T-helper 1 cell treated with Interleukin-12 subunit alpha and Interleukin-12 subunit beta and Interleukin-4 antibody, amounts not matched to agents 30 μg/mL and 1 μg/mL, for 36 hours (primary cell): ENCODE data around the gene MPPED2.

Experiments used
- H3K27ac Mint-ChIP-seq: one replicate; pipeline ENCODE4 v1.8.0; 2021; ENCODE audit warnings: mild to moderate bottlenecking, mixed read lengths
- H3K27me3 Mint-ChIP-seq: one replicate; pipeline ENCODE4 v1.8.0; 2021; ENCODE audit warnings: low read depth, mixed read lengths
- H3K36me3 Mint-ChIP-seq: one replicate; pipeline ENCODE4 v1.8.0; 2021; ENCODE audit warnings: low read depth, mixed read lengths
- H3K4me1 Mint-ChIP-seq: one replicate; pipeline ENCODE4 v1.8.0; 2021; ENCODE audit warnings: low read depth, mixed read lengths
- H3K4me3 Mint-ChIP-seq: one replicate; pipeline ENCODE4 v1.8.0; 2021; ENCODE audit warnings: mild to moderate bottlenecking, moderate library complexity, mixed read lengths
- H3K9me3 Mint-ChIP-seq: one replicate; pipeline ENCODE4 v1.8.0; 2021; ENCODE audit warnings: mixed read lengths

Gene MPPED2

GRCh38 chr11:30393012-30393411, 193.1 kb downstream of the MPPED2 start:
- peaks cover 7% of the 10 kb centered on the region for H3K27me3 Mint-ChIP-seq
- no peaks in the 10 kb centered on the region for H3K36me3 Mint-ChIP-seq
- no peaks in the 10 kb centered on the region for H3K9me3 Mint-ChIP-seq
- no peak overlapping the region for H3K4me3 Mint-ChIP-seq
- no peak overlapping the region for H3K27ac Mint-ChIP-seq
- H3K4me1 Mint-ChIP-seq: no peaks in the 10 kb centered on the region

GRCh38 chr11:30392221-30392784, 193.8 kb downstream of the MPPED2 start:
- Mint-ChIP-seq H3K36me3 (no peaks in the 10 kb centered on the region), H3K27me3 (peaks cover 7% of the 10 kb centered on the region), H3K4me3 (no peak overlapping the region), H3K4me1 (no peaks in the 10 kb centered on the region), H3K9me3 (no peaks in the 10 kb centered on the region), H3K27ac (no peak overlapping the region)

DNA sequence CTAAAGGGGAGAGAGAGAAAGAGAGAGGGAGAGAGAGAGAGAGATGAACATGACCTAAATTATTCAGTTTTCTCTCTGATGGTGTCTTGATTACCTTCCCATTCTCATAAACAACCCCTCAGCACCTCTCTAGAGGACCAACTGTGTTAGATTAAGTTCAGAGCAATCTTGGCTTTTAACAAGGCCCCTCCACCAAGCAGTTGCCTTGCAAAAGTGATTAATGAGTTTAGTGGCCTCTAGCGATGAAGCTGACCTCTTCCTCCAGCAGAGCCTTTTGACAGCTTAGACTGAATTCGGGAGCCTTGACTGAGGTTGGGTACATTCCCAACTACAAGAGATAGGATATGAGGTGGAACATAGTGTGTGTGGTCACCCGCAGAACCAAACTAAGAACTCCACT, 197.2 kb downstream of the MPPED2 start:
- Mint-ChIP-seq H3K4me1 (no peaks in the 10 kb centered on the region), H3K27me3 (peaks cover 2% of the 10 kb centered on the region), H3K9me3 (no peaks in the 10 kb centered on the region), H3K27ac (no peak overlapping the region), H3K36me3 (no peaks in the 10 kb centered on the region), H3K4me3 (no peak overlapping the region)

GRCh38 chr11:30387891-30388861, 198.0 kb downstream of the MPPED2 start:
- no peak overlapping the region for H3K4me3 Mint-ChIP-seq

GRCh38 chr11:30381879-30382278, 204.3 kb downstream of the MPPED2 start:
- H3K36me3 Mint-ChIP-seq: no peaks in the 10 kb centered on the region
- H3K4me3 Mint-ChIP-seq: no peak overlapping the region
- no peaks in the 10 kb centered on the region for H3K9me3 Mint-ChIP-seq
- H3K4me1 Mint-ChIP-seq: no peaks in the 10 kb centered on the region
- no peak overlapping the region for H3K27ac Mint-ChIP-seq
- no peaks in the 10 kb centered on the region for H3K27me3 Mint-ChIP-seq

More at GRCh38 chr11:30387891-30388861, 198.0 kb downstream of the MPPED2 start:
- Mint-ChIP-seq H3K36me3 (no peaks in the 10 kb centered on the region), H3K9me3 (no peaks in the 10 kb centered on the region), H3K4me1 (no peaks in the 10 kb centered on the region), H3K27me3 (no peaks in the 10 kb centered on the region), H3K27ac (no peak overlapping the region)

DNA sequence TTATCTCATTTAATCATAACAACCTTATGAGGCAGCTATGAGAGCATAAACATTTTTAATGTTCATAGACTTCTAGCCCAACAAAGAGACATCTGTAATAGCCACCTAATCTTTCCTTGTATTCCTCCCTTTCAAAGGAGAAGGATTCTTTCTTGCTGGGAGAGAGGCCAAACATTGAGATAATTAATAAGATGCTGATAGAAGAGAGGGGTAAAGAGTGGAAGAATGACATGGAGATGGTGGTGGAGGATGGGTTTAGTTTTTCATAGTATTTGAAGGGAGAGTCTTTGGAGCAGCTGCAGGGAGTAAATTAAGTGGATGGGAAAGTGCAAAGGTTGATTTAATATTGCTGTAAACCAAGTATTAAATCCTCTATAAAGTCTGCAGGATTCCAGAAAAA, 205.3 kb downstream of the MPPED2 start:
- H3K4me3 Mint-ChIP-seq: no peak overlapping the region
- H3K9me3 Mint-ChIP-seq: no peaks in the 10 kb centered on the region
- H3K4me1 Mint-ChIP-seq: no peaks in the 10 kb centered on the region
- no peaks in the 10 kb centered on the region for H3K36me3 Mint-ChIP-seq
- no peaks in the 10 kb centered on the region for H3K27me3 Mint-ChIP-seq
- no peak overlapping the region for H3K27ac Mint-ChIP-seq

- no peaks in the 10 kb centered on the region for H3K4me1 Mint-ChIP-seq
- no peak overlapping the region for H3K4me3 Mint-ChIP-seq
- H3K27ac Mint-ChIP-seq: no peak overlapping the region
- no peaks in the 10 kb centered on the region for H3K36me3 Mint-ChIP-seq
- H3K9me3 Mint-ChIP-seq: no peaks in the 10 kb centered on the region
- H3K27me3 Mint-ChIP-seq: no peaks in the 10 kb centered on the region
Measured at GRCh38 chr11:30377347-30377746, 208.8 kb downstream of the MPPED2 start.

DNA sequence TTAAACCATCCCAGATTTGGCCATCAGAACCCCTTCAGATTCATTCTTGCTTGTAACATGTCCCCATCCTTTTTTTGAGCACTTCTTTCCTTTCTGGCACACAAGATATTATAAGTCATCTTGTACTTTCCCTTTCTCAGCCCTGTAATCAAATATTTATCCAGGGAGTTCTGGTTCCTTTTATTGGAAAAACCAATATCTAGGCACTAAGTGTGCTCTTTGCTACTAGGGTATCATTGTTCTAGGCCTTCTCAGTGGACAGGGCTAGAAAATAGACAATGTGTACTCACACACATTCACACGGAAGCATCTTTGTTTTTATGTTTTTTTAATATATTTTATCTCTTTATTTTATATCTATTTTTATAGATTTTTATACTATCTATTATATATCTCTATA, 216.0 kb downstream of the MPPED2 start:
- Mint-ChIP-seq H3K4me1 (no peaks in the 10 kb centered on the region), H3K27ac (no peak overlapping the region), H3K4me3 (no peak overlapping the region), H3K27me3 (peaks cover 9% of the 10 kb centered on the region), H3K36me3 (no peaks in the 10 kb centered on the region), H3K9me3 (no peaks in the 10 kb centered on the region)

DNA sequence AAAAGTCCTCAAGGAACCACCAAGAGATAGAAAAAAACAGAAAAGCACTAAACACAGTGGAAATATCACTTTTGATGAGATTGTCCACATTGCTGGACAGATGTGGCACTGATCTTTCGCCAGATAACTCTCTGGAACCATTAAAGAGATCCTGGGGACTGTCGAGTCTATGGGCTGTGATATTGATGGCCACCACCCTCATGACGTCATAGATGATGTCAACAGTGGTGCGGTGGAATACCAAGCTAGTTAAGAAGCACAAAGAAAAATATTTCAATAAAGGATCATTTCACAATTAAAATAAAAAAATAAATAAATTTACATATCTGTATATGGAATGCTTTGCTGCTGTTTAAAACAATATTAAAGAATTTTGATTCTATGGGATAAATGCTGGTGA, 217.8 kb downstream of the MPPED2 start:
- no peaks in the 10 kb centered on the region for H3K4me1 Mint-ChIP-seq
- H3K36me3 Mint-ChIP-seq: no peaks in the 10 kb centered on the region
- H3K4me3 Mint-ChIP-seq: no peak overlapping the region
- H3K9me3 Mint-ChIP-seq: no peaks in the 10 kb centered on the region
- H3K27ac Mint-ChIP-seq: no peak overlapping the region
- H3K27me3 Mint-ChIP-seq: peaks cover 12% of the 10 kb centered on the region

DNA sequence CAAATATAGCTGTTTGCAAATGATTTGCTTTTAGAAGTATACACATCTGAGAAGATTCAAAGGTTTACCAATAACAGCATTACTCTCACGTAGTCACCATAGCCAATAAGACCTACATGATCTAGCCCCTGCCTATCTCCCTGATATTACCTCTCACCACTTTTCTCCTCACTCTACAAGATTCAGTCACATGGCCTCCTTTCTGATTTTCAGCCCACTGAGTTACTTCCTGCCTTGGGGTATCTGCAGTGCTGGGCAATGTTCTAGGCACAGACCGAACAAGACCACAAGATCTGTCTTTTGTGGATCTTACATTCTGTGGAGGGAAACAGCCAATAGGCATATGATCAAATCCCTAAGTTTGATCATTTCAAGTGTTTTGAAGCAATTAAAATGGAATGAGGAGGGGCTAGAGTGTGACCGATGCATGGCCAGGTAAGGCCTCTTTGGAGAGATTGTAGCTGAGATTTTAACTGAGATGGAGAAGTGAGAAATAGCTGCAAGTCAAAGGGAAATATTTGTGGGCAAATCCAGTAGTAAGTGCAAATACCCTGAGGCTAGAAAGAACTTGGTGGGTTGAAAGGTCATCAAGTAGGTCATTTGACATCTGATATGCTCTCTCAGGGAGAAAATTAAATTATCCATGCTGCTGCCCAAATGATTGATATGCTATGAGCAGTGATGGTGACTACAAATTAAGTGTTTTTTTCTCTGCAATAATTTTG, 220.2 kb downstream of the MPPED2 start:
- Mint-ChIP-seq H3K4me1 (no peaks in the 10 kb centered on the region), H3K4me3 (no peak overlapping the region), H3K27ac (no peak overlapping the region), H3K36me3 (no peaks in the 10 kb centered on the region), H3K27me3 (peaks cover 12% of the 10 kb centered on the region), H3K9me3 (no peaks in the 10 kb centered on the region)

DNA sequence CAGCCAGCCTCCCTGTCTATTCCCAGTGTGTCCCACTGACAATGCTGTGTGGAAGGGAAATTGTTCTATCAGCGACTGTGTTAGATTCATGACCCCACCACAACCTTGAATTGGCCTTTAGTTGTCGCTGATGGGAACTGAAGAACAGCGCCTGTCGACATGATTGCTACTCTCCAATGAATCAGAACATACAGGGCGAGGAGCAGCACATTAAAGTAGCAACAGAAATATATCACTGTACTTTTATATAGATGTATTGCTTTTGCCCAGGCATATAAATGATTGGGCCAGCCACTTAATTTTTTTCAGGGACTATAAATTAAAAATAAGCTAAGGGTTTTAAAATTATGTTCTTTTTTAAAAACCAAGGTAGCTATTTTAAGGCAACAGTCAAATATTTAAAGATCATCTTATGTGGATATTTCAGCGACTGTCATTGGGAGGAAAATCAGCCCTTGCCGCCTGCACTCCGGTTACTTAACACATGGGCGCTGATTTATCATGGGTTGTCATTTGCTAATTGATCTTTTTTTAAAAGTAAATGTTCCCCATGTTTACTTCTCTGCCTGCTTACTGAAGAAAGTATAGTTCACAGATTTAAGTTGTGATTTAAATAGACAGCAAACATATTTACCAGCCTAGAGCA, 221.2 kb downstream of the MPPED2 start:
- no peaks in the 10 kb centered on the region for H3K9me3 Mint-ChIP-seq
- H3K4me1 Mint-ChIP-seq: no peaks in the 10 kb centered on the region
- H3K4me3 Mint-ChIP-seq: no peak overlapping the region
- H3K27ac Mint-ChIP-seq: no peak overlapping the region
- H3K36me3 Mint-ChIP-seq: no peaks in the 10 kb centered on the region
- H3K27me3 Mint-ChIP-seq: peaks cover 9% of the 10 kb centered on the region

- Mint-ChIP-seq H3K27ac (no peak overlapping the region), H3K4me3 (no peak overlapping the region), H3K27me3 (peaks cover 5% of the 10 kb centered on the region), H3K4me1 (no peaks in the 10 kb centered on the region), H3K9me3 (no peaks in the 10 kb centered on the region), H3K36me3 (no peaks in the 10 kb centered on the region)
Measured at GRCh38 chr11:30364139-30364836, 221.9 kb downstream of the MPPED2 start.

GRCh38 chr11:30360741-30361140, 225.4 kb downstream of the MPPED2 start:
- Mint-ChIP-seq H3K4me1 (no peaks in the 10 kb centered on the region), H3K4me3 (no peak overlapping the region), H3K36me3 (no peaks in the 10 kb centered on the region), H3K27ac (no peak overlapping the region), H3K9me3 (no peaks in the 10 kb centered on the region), H3K27me3 (peaks cover 8% of the 10 kb centered on the region)
